HG02885 (cell line): ENCODE data around the gene TMPRSS6.

Experiments used
- ATAC-seq: cut with Tn5 transposase; IDR thresholded peaks from one replicate; pipeline ENCODE4 v1.9.1; 2021; ENCODE audit warnings: mild to moderate bottlenecking; ENCODE audit not compliant: unreplicated experiment, poor library complexity

The TMPRSS6 gene

DNA sequence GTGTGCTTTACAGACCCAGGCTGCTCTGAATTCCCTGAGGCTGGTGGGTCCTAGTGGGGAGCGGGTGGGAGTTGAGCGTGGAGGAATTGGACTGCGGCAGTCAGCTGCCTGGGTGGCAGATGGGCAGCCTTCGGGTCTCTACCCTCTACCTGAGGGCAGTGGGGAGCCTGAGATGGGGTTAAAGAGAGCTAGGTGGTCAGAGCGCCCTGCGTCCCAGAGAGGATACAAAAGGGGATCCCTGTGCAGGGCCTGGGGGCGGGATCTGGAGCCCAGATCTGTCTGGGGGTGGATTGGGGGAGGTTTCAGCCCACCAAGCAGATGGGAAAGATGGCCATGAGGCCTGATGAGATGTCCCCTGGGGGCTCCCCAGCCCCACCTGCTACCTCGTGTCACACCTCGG, 39.8 kb downstream of the TMPRSS6 start:
- no peak for ATAC-seq

DNA sequence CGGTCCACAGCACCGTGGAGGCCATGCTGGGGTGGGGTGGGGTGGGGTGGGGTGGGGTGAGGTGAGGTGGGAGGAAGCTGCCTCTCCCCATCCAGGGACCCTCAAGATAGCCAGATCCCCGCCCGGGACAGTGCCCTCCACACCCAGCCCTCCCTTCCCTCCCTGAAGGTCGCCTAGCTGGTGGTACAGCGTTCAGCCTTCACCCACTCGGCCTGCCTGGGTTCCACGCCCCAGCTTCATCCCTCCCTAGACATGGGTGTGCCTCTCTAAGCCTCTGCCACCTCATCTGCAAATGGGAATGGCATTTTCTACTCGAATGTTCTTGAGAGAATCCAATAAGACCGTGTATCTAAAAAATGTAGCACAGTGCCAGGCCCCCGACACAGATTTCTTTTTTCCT, 40.2 kb downstream of the TMPRSS6 start:
- ATAC-seq, result no peak

DNA sequence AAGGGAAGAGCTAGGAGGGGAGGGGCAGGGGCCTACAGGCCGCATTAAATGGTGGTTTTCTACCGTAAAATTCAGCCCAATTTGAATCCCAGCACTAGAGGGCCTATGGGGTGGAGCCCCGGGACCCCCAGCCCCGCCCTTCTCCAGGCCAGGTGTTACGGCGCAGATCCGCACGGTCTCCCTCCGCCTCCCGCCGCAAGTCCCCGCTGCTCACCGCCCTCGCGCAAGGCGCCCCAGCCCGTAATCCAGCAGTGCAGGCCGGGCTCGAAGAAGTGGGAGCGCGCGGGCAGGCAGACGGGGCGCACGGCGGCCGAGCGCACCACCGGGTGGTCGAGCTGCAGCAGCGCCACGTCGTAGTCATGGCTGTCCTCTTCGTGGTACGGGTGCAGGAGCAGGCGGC, 40.7 kb downstream of the TMPRSS6 start:
- no peak for ATAC-seq

DNA sequence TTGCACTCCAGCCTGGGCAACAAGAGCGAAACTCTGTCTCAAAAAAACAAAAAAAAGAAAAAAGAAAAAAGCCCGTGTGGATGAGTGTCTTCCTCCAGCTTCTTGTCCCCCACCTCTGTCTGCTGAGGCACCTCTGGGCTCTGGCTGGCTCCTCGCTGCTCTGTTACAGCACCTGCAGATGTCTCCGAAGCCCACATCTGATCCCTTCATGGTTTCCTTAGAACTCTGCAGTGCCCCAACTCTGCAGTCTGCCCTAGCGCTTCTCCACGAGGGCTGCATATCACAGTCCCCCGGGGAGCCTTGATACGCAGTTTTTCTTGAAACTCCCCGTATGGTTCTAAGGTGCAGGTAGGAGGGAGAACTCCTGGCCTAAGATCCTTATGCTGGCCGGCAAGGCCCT, 42.1 kb downstream of the TMPRSS6 start:
- ATAC-seq, result no peak

DNA sequence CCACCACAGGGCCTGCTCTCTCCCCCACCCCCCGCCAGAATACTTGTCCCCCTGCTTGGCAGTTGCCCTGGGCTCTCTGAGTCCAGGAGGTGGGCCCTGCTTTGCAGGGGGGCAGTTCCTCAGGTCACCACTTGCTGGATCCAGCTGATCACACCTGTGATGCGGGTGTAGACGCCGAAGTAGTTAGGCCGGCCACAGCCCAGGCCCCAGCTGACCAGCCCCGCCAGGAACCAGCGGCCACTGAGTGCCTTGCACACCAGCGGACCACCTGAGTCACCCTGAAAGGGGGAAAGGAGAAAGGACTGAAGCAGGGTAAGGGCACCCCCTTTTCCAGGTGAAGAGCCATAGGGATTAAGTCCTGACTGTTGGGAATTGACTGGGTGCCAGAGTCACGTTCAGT, 43.6 kb downstream of the TMPRSS6 start:
- no peak for ATAC-seq

DNA sequence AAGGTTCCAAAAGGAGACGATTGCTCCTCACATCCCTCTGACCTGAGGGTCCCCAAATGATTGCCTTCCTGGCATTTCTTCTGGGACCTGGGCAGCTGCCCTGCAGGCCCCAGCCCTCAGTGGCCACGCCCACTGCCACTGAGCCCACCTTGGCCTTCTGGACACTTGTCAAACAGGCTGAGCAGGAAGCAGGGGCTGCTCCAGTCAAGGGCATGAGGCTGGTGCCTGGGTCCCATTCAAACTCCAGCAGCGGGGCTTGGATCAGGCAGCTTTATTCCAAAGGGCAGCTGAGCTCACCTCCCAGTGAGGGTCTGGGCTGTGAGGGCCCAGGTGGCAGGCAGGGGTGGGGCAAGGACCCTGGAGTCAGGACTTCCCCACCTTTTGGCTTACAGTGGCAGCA, 44.3 kb downstream of the TMPRSS6 start:
- ATAC-seq, result no peak

DNA sequence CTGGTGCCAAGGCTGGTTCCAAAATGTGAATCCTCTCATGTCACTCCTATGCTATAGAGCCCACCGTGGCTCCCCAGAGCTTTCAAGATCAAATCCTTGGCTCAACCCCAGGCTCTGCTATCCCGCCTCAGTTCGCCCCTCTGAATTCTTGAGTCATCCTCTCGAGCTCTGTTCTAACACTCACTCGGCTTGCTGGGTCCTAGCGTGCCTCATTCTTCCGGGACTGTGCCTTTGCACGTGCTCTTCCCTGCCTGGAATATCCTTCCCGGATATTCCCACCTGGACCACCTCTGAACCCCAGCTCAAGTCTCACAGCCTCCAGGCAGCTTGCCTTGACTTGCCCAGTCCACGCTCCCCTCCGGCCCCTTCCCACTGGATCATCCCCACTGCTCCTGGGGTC, 45.0 kb downstream of the TMPRSS6 start:
- ATAC-seq, result no peak

DNA sequence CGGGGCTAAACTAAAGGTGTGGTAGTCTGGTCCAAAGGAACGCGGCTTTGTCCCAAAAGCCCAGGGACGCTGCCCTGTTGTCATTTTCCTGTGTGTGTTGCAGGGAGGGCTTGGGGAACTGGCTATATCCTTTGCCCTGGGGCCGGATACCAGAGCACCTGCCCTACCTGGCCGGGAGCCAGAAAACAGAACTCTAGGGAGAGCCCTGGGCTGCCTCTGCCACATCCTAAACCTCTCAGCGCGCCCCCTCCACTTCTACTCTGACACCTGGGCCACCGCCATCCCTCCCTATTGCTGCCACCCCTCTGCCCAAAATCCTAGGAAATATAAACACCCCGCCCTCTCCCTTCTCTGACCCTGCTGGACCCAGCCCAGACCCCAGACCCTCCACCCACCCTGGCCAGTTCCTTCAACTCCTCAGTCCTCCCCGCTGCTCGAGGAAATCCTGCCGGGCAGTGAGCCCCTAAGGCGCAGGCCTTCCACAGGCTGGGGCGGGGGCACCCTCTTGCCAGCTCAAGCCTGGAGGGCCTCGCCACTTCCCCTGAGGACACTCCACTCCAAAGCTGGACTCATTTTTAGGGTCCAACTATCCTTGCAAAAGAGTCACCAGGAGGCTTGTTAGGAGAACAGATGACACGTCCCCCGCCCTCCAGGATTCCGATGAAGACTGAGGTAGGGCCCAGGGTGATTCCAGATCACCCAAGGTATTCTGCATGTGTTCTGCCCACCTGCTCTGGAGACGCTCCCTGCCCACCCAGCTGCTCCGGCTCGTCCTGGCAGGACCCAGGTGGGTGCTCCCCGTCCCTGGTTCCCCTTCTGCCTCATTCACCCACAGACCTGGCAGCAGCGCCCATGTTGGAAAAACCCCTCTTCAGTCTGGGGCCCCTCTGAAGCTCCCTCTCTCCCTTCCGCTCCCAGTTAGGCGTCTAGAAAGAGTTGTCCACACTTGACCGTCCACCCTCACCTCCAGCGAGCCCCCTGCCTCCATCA, 45.8 kb downstream of the TMPRSS6 start:
- ATAC-seq, result no peak

DNA sequence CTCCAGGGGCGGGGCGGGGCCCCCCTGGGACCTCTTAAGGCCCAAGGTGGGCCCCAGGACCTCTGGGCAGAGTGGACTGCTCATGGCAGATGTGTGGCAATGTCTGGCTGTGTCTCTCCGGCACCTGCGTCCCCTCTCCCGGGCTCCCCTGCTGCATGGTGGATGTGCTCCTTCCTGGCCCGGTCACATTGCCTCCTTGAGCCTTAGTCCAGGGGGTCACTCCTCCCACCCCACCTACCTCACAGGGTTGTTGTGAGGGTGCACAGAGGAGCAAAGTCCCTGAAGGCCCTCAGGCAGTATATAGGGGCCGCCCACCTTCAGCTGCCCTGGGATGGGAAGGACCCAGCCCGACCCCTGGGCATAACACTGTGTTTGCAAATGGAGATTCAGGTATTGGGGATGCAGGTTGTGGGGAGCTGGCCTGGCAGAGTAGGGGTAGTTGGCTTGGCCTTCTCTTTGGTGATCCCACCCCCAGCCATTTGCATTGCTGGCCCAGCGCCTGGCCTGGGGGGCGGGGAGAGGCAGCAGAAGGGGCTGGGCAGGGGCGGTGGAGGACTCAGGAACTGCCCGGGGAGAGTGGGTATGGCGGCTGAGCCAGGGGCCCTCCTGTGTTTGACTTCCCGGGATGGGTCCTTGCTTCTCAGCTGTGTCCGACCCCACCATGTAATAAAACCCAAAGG, 46.7 kb downstream of the TMPRSS6 start:
- ATAC-seq, result no peak

DNA sequence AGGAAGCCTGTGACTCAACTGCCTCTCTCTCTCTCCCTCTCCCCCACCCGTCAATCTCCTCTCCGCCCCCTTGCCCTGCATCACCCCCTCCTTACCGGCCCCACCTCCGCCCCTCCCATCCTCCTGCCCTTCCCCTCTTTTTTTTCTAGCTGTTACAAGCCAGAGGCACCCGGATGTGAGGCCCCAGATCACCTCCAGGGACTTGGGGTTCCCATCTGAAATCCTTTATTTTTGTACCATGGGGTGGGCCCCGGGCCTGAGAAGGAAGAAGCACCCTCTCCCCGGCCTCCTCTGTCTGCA, 47.2 kb downstream of the TMPRSS6 start:
- no peak for ATAC-seq

DNA sequence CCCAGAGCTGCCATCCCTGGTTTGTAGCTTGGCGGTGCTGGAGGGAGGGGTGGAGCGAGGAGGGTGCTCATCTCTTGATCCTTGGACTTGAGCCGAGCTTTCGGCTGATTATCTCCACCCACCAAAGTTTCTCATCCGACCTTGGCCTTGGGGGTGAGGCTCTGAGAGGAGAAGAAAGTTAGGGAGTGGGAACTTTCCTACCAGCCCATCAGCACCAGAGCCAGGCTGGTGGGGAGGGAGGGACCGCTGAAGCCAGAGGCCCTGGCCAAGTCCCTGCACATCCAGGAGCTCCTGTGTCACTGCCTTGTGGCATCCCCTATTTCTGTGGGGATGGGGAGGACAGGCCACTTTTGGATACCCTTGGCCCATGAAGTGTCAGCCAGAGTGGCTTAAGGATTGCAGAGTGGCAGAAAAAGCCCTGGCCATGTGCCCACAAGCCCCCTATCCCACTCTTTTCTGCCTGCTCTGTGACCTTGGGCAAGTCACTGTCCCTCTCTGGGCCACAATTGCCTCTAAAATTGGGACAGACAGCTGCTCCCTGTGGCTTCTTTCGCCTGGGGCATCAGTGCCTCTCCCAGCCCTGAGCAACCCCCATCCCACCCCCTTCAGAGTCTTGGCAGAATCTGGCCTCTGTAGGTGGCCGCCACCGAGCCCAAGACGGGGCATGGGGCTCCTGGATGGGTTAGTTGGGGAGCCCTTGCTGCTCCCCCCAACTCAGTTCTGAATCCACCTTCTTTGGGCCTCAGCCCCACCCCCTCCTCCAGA, 47.7 kb downstream of the TMPRSS6 start:
- ATAC-seq, result no peak

DNA sequence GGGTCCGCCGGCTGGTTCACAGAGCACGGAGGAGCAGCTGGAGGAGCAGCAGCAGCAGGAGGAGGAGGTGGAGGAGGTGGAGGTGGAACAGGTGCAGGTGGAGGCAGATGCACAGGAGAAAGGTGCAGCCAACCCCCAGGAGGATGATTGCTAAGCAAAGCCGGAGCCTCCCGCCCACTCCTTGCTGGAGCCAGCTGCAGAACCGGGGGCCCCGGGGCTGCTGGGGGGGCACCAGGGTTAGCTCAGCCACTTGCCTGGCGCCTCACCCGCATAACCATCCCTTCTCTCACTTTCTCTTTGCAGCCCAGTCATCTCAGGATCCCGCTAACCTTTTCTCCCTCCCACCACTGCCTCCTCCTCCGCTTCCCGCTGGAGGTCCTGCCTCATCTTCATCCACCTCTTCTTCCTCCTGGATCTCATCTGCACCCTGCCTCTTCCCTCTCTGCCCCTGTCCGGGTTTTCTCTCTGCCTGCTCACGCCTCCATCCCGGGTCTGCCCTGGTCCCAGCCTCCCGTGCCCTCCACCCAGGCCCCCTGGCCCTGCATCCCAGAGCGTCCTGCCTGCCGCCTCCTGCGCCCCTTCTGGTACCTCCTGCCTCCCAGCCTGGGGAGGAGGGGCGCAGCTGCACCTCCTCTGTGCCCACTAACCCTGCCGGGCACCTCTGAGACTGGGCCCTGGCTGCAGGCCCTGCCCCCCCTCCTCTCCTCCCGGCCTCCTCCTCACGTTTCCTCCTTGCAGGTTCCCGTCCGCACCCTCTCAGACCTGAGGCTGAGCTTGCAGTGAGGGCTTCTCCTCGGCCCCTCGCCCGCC, 48.5 kb downstream of the TMPRSS6 start:
- no peak for ATAC-seq

DNA sequence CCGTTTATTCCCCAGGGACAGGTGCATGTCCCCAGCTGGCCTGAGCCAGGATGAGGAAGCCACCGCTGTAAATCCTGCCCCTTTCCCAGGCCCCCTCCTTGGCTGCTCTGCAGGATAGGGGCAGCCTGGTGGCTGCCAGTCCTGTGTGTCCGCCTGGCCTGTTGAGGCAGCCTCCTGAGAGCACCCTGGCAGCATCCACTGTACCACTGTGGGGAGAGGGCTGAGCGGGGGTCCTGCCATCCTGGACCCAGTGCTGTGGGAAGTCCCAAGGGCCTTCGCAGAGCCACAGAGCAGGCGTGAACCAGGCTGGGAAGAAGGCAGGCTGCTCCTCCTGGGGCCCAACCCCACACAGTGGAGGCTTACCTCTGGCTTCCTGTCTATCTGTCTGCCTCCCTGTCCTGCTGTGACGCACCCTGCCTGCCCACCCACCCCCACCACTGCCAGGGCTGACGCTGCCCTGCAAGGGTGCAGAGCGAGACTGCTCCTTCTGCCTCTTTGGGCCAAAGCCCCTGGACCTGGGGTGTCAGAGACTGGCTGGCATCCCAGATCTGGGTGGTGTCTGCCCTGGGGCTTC, 49.5 kb downstream of the TMPRSS6 start:
- ATAC-seq, result no peak

DNA sequence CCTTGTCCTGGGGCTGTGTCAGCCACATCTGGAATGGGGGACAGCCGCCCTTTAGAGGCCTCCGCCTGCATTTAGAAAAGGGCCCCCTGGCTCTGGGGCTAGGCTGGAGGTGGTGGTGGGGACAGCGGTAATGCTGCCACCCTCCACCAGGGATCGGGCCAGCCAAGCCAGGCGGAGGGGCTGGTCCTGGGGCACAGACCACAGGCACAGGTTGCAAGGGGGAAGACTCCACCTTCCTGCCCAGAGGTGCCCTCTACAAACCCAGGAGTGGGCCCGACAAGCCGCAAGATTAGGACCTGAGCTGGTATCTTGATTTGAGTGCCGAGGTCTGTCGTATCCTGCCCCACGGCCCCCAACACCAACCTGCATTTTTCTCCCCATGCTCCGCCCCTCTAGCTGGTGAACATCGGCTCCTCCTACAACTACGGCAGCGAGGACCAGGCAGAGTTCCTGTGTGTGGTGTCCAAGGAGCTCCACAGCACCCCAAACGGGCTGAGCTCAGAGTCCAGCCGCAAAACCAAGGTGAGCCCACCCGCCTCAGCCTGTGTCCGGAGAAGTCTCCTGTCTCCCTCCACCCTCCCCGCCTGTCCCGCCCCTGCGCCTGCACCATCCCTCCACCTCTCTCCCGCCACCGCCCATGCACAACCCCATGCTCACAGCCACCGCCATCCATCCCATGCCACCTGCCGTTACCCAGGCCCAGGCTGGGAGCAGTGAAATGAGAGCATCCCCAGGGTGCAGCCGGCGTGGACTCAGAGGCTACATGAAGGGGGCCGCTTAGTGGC, 50.4 kb downstream of the TMPRSS6 start:
- ATAC-seq, result no peak

DNA sequence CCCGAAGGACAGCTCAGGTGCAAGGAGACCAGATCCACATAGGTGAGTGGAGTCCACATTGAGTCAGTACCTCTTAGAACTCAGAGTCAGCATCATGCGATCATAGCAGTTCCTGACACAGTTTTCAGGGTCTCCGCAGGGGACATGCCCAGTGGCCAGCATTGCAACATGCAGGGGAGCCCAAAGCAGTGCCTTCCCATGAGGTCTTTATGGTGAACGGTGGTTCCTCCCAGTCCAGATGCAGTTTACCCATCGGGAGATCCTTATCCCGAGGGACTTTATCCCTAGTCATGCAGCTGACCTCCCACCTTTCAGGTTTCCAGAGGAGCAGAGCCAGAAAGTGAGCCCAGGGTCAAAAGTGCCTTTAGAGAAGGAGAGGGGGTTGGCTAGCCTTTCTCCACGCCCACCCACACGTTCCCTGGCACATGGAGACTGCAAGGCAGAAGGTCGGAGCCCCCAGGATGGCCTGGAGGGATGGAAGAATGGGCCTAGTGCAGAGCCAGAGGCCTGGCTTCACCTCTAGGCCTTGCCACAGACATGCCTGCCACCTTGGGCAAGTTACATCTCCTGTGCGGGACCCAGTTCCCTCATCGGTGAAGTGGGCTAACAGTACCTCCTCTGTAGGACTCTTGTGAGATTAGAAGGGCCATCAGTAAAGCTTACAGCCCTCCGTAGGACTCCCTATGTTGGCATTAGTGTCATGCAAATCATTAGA, 51.6 kb downstream of the TMPRSS6 start:
- no peak for ATAC-seq

DNA sequence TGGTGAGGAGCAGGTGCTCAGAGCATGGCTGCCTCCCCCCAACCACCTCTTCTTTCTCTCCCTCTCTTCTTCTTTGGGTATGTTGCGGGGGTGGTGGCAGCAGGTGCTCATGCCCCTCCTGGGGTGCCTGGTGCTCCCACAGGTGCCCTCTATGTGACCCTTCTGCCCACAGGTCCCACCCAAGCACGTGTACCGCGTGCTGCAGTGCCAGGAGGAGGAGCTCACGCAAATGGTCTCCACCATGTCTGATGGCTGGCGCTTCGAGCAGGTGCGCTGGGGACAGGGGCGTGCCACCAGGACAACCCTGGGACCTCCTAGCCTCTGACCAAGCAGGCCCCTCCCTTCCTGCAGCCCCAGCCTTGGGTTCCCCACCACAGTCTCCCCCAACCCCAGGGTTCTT, 52.3 kb downstream of the TMPRSS6 start:
- no peak for ATAC-seq

DNA sequence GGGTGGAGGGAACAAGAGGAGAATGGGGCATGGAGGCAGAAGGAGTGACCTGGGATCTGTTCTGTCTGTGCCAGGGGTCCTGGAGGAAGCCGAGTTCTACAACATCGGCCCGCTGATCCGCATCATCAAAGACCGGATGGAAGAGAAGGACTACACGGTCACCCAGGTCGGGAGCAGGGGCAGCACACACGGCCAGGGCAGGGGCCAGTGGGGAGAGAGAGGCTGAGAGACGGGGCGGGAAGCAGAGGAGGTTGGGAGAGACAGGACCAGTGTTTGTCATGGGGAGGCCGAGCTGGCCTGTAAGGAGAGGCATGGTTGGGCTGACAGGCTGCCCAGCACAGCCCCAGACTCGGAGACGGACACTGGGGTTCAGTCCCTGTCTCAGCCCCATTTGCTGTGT, 53.3 kb downstream of the TMPRSS6 start:
- no peak for ATAC-seq

DNA sequence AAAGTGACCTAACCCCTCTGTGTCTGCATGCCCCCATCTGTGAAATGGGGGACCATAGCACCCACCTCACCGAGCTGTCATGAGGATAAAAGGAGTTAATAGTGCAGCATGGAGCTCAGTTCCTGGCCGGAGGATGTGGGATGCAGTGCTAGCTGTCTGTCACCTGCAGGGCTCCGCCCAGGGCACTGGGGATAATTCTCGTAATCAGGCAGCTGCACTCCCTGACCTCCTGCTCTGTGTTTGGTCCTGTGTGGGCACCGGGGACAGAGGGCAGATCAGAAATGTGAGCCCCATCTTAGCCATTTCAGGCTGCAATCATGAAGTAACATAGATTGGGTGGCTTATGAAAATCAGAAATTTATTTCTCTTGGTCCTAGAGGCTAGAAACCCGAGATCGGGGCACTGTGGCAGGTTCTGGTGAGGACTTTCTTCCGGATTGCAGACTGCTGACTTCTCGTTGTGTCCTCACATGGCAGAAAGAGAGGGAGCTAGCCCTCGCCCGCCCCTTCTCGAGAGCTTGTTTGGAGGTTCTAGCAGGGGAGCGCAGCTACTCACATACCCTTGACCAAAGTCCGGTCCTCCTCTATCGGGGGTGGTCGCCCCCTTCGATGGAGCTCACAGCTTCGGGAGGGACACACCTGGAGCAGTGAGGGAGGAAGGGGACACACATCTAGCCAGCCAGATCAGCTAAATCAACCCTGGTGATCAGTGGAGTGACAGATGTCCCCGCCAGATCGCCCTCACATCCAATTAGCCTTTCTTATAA, 54.7 kb downstream of the TMPRSS6 start:
- ATAC-seq, result no peak
